Stimulated activated CD8-positive, alpha-beta memory T cell treated with anti-CD3 and anti-CD28 coated beads, Interleukin-12 subunit alpha, Interleukin-12 subunit beta, amount 100 ng/mL, for 4 hours (primary cell): ENCODE measurements around the gene SF3A2.
"Not testable (repeated sequence)": the region's sequence is repeated elsewhere in the genome, so short reads cannot be mapped to it uniquely, and the experiment has no call there.

Source experiments
- DNase-seq: peaks from one replicate; pipeline ENCODE4 v3.0.0-alpha.2; 2020; ENCODE audit warnings: low read depth

Gene SF3A2, protein sequence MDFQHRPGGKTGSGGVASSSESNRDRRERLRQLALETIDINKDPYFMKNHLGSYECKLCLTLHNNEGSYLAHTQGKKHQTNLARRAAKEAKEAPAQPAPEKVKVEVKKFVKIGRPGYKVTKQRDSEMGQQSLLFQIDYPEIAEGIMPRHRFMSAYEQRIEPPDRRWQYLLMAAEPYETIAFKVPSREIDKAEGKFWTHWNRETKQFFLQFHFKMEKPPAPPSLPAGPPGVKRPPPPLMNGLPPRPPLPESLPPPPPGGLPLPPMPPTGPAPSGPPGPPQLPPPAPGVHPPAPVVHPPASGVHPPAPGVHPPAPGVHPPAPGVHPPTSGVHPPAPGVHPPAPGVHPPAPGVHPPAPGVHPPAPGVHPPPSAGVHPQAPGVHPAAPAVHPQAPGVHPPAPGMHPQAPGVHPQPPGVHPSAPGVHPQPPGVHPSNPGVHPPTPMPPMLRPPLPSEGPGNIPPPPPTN

GRCh38 chr19:2236314-2237050 is at the start of gene SF3A2, which contains the start of gene PLEKHJ1:
Gene SF3A2 (plus strand): TSS chr19:2236824. CDS start chr19:2243419, 6,595 bp downstream.
Gene PLEKHJ1 (minus strand): TSS chr19:2236329. CDS start chr19:2236248, 81 bp downstream.
- DNase-seq: peak; percentile 98

DNA sequence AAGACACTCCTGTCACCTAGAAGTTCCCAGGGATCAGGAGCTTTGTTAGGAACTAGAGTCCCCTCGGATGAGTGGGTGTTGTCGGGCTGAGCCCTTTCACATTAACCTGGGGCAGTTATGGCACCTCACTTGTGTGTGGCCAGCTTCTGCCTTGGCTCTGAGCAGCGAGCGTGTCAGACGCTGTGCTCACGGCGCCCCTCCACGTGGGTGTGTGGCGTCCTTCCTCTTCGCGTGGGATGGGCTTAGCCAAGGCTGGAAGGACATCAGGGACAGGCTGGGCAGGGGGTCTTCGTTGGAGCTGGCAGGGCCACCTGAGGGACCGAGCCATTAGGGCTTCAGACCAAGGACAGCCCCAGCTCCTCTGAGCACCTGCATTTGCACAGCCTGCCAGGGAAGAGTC is 49.5 kb upstream of the SF3A2 start:
- DNase-seq: no peak

- DNase-seq: no peak
Measured at GRCh38 chr19:2188708-2189385, 47.8 kb upstream of the SF3A2 start.

DNA sequence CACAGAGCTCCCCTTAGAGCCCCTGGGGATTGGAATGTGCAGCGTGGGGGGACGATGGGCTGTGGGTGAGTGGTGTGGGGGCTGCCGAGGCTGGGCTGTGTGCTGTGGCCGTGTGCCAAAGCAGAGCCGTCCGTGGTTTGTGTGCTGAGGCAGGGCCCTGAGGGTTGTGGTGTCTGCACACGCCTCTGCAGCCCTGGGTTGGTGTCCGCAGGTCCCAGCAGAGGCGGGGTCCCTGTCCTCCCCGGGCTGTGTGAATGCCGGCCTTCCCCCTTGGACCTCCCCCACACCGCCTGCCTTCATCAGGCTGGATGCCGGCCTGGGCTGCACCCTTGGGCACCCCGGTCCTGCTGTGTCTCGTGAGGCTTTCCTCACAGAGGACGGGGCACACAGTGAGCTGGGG is 46.7 kb upstream of the SF3A2 start:
- DNase-seq: no peak

DNA sequence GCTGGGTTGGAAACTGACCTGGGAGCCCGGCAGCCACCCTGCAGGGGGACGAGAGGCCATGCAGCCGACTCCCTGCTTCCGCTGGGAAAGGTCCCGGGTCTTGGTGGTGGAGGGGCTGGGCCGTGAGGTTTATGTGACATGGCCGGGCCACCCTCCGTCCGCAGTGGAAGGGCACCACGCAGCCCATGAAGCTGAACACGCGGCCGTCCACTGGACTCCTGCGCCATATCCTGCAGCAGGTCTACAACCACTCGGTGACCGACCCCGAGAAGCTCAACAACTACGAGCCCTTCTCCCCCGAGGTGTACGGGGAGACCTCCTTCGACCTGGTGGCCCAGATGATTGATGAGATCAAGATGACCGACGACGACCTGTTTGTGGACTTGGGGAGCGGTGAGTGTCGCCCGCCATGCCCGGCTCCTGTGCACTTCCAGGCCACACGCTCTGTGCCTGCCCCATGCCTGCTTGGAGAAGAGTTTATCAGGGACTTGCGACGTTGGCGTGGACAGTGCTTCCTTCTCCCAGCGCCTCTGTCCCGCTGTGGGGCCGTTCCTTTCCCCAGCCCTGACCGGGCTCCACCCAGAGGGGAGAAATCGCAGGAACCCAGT is 45.7 kb upstream of the SF3A2 start:
- DNase-seq: no peak

- no peak for DNase-seq
Measured at GRCh38 chr19:2191456-2192310, 44.9 kb upstream of the SF3A2 start.

- DNase-seq: no peak
Measured at GRCh38 chr19:2192862-2193261, 43.8 kb upstream of the SF3A2 start.

- no peak for DNase-seq
Measured at GRCh38 chr19:2193807-2194206, 42.8 kb upstream of the SF3A2 start.

- no peak for DNase-seq
Measured at GRCh38 chr19:2194513-2195078, 42.0 kb upstream of the SF3A2 start.

- no peak for DNase-seq
Measured at GRCh38 chr19:2195361-2195760, 41.3 kb upstream of the SF3A2 start.

- no peak for DNase-seq
Measured at GRCh38 chr19:2195914-2196313, 40.7 kb upstream of the SF3A2 start.

GRCh38 chr19:2197270-2197669 is 39.4 kb upstream of the SF3A2 start:
- DNase-seq: no peak

DNA sequence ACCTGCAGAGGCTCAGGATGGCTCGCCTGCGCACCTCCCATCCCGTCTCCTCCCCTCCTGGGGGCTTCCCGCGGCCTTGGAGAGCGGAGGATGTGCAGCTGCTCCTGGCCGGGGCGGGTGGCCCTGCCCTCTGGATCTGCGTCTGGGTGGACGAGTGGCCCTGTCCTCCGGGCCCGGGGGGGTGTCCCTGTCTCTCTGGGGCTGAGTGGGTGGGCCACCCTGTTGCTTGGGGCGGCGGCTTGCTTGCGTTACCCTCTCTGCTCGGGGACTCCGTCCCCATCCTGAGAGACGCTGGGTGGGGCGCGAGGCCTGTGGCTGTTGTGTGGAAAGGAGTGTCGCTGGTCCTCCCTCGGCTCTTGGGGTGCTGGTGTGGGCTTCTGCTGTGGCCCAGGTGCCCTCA is 38.3 kb upstream of the SF3A2 start:
- no peak for DNase-seq

DNA sequence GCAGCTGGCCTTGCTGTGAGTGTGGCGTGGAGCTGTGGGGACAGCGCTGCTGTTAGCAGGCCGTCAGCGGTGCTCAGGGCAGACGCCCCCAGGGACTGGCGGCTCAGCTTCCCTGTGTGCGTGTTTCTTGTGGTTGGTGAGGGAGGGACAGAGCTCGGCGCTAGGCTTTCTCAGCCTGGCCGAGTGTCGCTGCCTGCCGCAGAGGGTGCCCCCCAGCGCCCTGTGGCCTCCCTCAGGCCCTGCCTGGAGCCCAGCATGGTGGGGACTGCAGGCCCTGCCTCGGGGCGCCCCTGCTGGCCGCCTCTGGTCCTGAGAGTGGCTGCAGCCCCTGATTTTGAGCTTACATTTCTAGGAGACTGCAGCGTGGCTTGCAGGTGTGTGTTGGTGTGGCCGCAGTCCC is 37.4 kb upstream of the SF3A2 start:
- DNase-seq: no peak

GRCh38 chr19:2199861-2200623 is 36.6 kb upstream of the SF3A2 start:
- DNase-seq: no peak

DNA sequence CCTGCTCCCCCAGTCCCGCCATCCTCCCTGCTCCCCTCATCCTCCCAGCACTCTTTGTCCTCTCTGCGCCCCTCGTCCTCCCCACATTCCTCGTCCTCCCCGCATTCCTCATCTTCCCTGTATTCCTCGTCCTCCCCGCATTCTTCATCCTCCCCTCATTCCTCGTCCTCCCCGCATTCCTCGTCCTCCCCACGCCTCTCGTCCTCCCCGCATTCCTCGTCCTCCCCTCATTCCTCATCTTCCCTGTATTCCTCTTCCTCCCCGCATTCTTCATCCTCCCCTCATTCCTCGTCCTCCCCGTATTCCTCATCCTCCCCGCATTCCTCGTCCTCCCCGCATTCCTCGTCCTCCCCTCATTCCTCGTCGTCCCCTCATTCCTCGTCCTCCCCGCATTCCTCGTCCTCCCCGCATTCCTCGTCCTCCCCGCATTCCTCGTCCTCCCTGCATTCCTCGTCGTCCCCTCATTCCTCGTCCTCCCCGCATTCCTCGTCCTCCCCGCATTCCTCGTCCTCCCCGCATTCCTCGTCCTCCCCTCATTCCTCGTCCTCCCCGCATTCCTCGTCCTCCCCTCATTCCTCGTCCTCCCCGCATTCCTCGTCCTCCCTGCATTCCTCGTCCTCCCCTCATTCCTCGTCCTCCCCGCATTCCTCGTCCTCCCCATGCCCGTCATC is 35.9 kb upstream of the SF3A2 start:
- not testable (repeated sequence) for DNase-seq

- no peak for DNase-seq
Measured at GRCh38 chr19:2201473-2202148, 35.0 kb upstream of the SF3A2 start.

GRCh38 chr19:2202366-2202765 is 34.3 kb upstream of the SF3A2 start:
- DNase-seq: no peak

GRCh38 chr19:2207008-2207407 is 29.6 kb upstream of the SF3A2 start:
- DNase-seq: no peak
